ENCODE results near the gene FZD4. TPM values are rescaled to one million over a fixed set of nuclear protein-coding genes. Genes with fewer than 3 reads are reported as not detected.
A peak's percentile ranks its signal among the peaks of the same experiment; 100 is the strongest.
"Not testable (repeated sequence)": the region's sequence is repeated elsewhere in the genome, so short reads cannot be mapped to it uniquely, and the experiment has no call there.

Gene FZD4
- total and polyA plus RNA-seq, 3 experiments from 2014 or later, result 0.07 to 0.09 TPM; not detected in 1

GRCh38 chr11:86949995-86950660 lies 5.1 kb downstream of the FZD4 start:
- H3K4me3 Mint-ChIP-seq, result no peak overlapping the region
- peaks cover 3 to 8% (median 7%) of the 10 kb centered on the region in 3 donors for H3K4me1 Mint-ChIP-seq
- H3K9me3 ChIP-seq (ENCODE audit: low read length), result no peaks in the 10 kb centered on the region
- no peaks in the 10 kb centered on the region for H3K27me3 ChIP-seq (ENCODE audit: insufficient read depth, low read length, poor library complexity, severe bottlenecking)
- no peak for DNase-seq
- ChIA-PET CTCF (no interaction called here), POLR2A (no interaction called here)
- peaks cover 3 to 30% of the 10 kb centered on the region in 2 donors for H3K27me3 Mint-ChIP-seq
- no peaks in the 10 kb centered on the region for H3K36me3 ChIP-seq (ENCODE audit: insufficient read depth, low read length)
- no peak overlapping the region for H3K27ac Mint-ChIP-seq
- H3K27ac ChIP-seq (ENCODE audit: low read depth, low read length), result no peak overlapping the region
- no peaks in the 10 kb centered on the region for H3K9me3 Mint-ChIP-seq
- no peaks in the 10 kb centered on the region for H3K36me3 Mint-ChIP-seq
- H3K4me1 ChIP-seq (ENCODE audit: insufficient read depth, low read length), result peaks cover 5% of the 10 kb centered on the region
- H3K4me3 ChIP-seq (ENCODE audit: low read length), result no peak overlapping the region

DNA sequence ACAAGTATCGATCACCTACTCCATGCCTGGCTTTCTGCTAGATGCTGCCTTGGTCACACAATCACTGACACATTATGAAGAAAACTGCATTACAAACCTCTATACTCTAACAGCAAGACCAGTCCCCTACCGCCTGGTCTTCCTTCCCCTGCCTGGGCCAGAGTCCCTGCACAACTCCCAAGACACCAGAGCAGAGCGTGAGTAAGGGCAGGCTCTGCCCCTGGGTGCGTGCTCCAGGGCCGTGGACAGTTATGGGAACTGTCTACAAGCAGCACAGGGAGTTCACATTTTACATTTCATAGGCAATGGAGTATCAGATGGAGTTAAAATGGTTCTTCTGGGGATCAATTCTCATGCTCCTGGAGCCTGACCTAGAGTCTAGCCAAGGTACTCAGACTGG lies 6.5 kb downstream of the FZD4 start:
- H3K4me3 Mint-ChIP-seq, result no peak overlapping the region
- no peaks in the 10 kb centered on the region for H3K9me3 Mint-ChIP-seq
- DNase-seq, result no peak

GRCh38 chr11:86947541-86947940 lies 7.7 kb downstream of the FZD4 start:
- H3K4me1 Mint-ChIP-seq, result no peaks in the 10 kb centered on the region
- H3K9me3 Mint-ChIP-seq, result no peaks in the 10 kb centered on the region
- no peak overlapping the region for H3K4me3 ChIP-seq (ENCODE audit: low read length)
- no peaks in the 10 kb centered on the region for H3K9me3 ChIP-seq (ENCODE audit: low read length)
- H3K27ac Mint-ChIP-seq, result no peak overlapping the region
- POLR2A ChIA-PET, result no interaction called here
- H3K4me1 ChIP-seq (ENCODE audit: insufficient read depth, low read length), result no peaks in the 10 kb centered on the region
- no peaks in the 10 kb centered on the region for H3K27me3 ChIP-seq (ENCODE audit: insufficient read depth, low read length, poor library complexity, severe bottlenecking)
- H3K36me3 ChIP-seq (ENCODE audit: insufficient read depth, low read length), result no peaks in the 10 kb centered on the region
- H3K27me3 Mint-ChIP-seq, result peaks cover 3 to 26% of the 10 kb centered on the region in 2 donors
- no peak overlapping the region for H3K27ac ChIP-seq (ENCODE audit: low read depth, low read length)
- H3K36me3 Mint-ChIP-seq, result no peaks in the 10 kb centered on the region
- CTCF ChIA-PET, result interaction anchor here (1.3 kb wide), 2 partner anchors 9 to 33 kb away, joined by 6 to 7 read pairs; no protein-coding TSS in a partner anchor
- H3K4me3 Mint-ChIP-seq, result no peak overlapping the region
- no peak for DNase-seq

More for the DNA sequence above, 6.5 kb downstream of the FZD4 start:
- Histone ChIP-seq H3K36me3 (ENCODE audit: insufficient read depth, low read length) (no peaks in the 10 kb centered on the region), H3K27ac (ENCODE audit: low read depth, low read length) (no peak overlapping the region), H3K27me3 (ENCODE audit: insufficient read depth, low read length, poor library complexity, severe bottlenecking) (no peaks in the 10 kb centered on the region), H3K9me3 (ENCODE audit: low read length) (no peaks in the 10 kb centered on the region), H3K4me1 (ENCODE audit: insufficient read depth, low read length) (no peaks in the 10 kb centered on the region), H3K4me3 (ENCODE audit: low read length) (no peak overlapping the region)
- Mint-ChIP-seq H3K4me1 (no peaks in the 10 kb centered on the region), H3K27me3 (peaks cover 0 to 26% of the 10 kb centered on the region in 2 donors), H3K27ac (no peak overlapping the region), H3K36me3 (no peaks in the 10 kb centered on the region)
- POLR2A ChIA-PET, result no interaction called here
- CTCF ChIA-PET, result no interaction called here

DNA sequence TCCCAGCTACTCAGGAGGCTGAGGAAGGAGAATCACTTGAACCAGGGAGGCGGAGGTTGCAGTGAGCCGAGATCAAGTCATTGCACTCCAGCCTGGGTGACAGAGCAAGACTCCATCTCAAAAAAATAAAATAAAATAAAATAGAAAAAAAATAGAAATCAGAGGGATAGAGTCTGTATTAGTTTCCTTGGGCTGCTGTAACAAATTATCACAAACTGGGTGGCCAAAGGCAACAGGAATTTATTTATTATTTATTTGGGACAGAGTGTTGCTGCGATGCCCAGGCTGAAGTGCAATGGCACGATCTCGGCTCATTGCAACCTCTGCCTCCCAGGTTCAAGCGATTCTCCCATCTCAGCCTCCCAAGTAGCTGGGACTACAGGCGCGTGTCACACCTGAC lies 11.7 kb downstream of the FZD4 start:
- H3K27ac ChIP-seq (ENCODE audit: low read depth, low read length); H3K36me3 Mint-ChIP-seq; H3K4me1 ChIP-seq (ENCODE audit: insufficient read depth, low read length); H3K4me3 ChIP-seq (ENCODE audit: low read length); H3K27me3 ChIP-seq (ENCODE audit: insufficient read depth, low read length, poor library complexity, severe bottlenecking); H3K9me3 ChIP-seq (ENCODE audit: low read length); DNase-seq; POLR2A ChIA-PET; H3K9me3 Mint-ChIP-seq; H3K36me3 ChIP-seq (ENCODE audit: insufficient read depth, low read length); H3K4me1 Mint-ChIP-seq; H3K4me3 Mint-ChIP-seq; CTCF ChIA-PET; H3K27ac Mint-ChIP-seq: not testable (repeated sequence)
- peaks cover 10 to 21% of the 10 kb centered on the region in 2 donors for H3K27me3 Mint-ChIP-seq

- Mint-ChIP-seq H3K9me3 (no peaks in the 10 kb centered on the region), H3K36me3 (no peaks in the 10 kb centered on the region)
Observed at GRCh38 chr11:86941871-86942599, 13.2 kb downstream of the FZD4 start.

GRCh38 chr11:86941077-86941870 lies 13.9 kb downstream of the FZD4 start:
- Mint-ChIP-seq H3K36me3 (no peaks in the 10 kb centered on the region), H3K4me1 (no peaks in the 10 kb centered on the region), H3K27ac (no peak overlapping the region), H3K27me3 (peaks cover 10 to 17% of the 10 kb centered on the region in 2 donors), H3K9me3 (no peaks in the 10 kb centered on the region), H3K4me3 (no peak overlapping the region)
- DNase-seq, result no peak
- H3K27ac ChIP-seq (ENCODE audit: low read depth, low read length), result no peak overlapping the region
- H3K9me3 ChIP-seq (ENCODE audit: low read length), result no peaks in the 10 kb centered on the region
- H3K36me3 ChIP-seq (ENCODE audit: insufficient read depth, low read length), result no peaks in the 10 kb centered on the region
- H3K27me3 ChIP-seq (ENCODE audit: insufficient read depth, low read length, poor library complexity, severe bottlenecking), result no peaks in the 10 kb centered on the region
- no peaks in the 10 kb centered on the region for H3K4me1 ChIP-seq (ENCODE audit: insufficient read depth, low read length)
- ChIA-PET CTCF (interaction anchor here (1.4 kb wide), 1 partner anchor 480 kb away, joined by 5 read pairs; no protein-coding TSS in a partner anchor), POLR2A (no interaction called here)
- no peak overlapping the region for H3K4me3 ChIP-seq (ENCODE audit: low read length)

More at GRCh38 chr11:86941871-86942599, 13.2 kb downstream of the FZD4 start:
- Histone ChIP-seq H3K27me3 (ENCODE audit: insufficient read depth, low read length, poor library complexity, severe bottlenecking) (no peaks in the 10 kb centered on the region), H3K9me3 (ENCODE audit: low read length) (no peaks in the 10 kb centered on the region), H3K4me1 (ENCODE audit: insufficient read depth, low read length) (no peaks in the 10 kb centered on the region), H3K27ac (ENCODE audit: low read depth, low read length) (no peak overlapping the region), H3K36me3 (ENCODE audit: insufficient read depth, low read length) (no peaks in the 10 kb centered on the region), H3K4me3 (ENCODE audit: low read length) (no peak overlapping the region)
- Mint-ChIP-seq H3K4me1 (no peaks in the 10 kb centered on the region), H3K4me3 (no peak overlapping the region), H3K27ac (no peak overlapping the region), H3K27me3 (peaks cover 10 to 21% of the 10 kb centered on the region in 2 donors)
- ChIA-PET POLR2A (no interaction called here), CTCF (no interaction called here)
- DNase-seq, result no peak

GRCh38 chr11:86940122-86940777 lies 14.9 kb downstream of the FZD4 start:
- Mint-ChIP-seq H3K4me1 (no peaks in the 10 kb centered on the region), H3K4me3 (no peak overlapping the region), H3K9me3 (no peaks in the 10 kb centered on the region), H3K27ac (peak overlapping the region in 1 of 8 donors; percentile 10), H3K36me3 (no peaks in the 10 kb centered on the region), H3K27me3 (peaks cover 10 to 14% of the 10 kb centered on the region in 2 donors)
- H3K36me3 ChIP-seq (ENCODE audit: insufficient read depth, low read length), result no peaks in the 10 kb centered on the region
- H3K9me3 ChIP-seq (ENCODE audit: low read length), result no peaks in the 10 kb centered on the region
- no peaks in the 10 kb centered on the region for H3K27me3 ChIP-seq (ENCODE audit: insufficient read depth, low read length, poor library complexity, severe bottlenecking)
- H3K4me1 ChIP-seq (ENCODE audit: insufficient read depth, low read length), result no peaks in the 10 kb centered on the region
- POLR2A ChIA-PET, result no interaction called here
- peak overlapping the region; percentile 48 for H3K27ac ChIP-seq (ENCODE audit: low read depth, low read length)
- CTCF ChIA-PET, result interaction anchor here (1.2 to 2.8 kb wide), 8 partner anchors 10 to 481 kb away, joined by 3 to 20 read pairs (median 6); no protein-coding TSS in a partner anchor
- no peak for DNase-seq
- H3K4me3 ChIP-seq (ENCODE audit: low read length), result no peak overlapping the region
